Adipocyte (in vitro differentiated cells): Measurements from ENCODE around the gene USP32.

Source experiments
- DNase-seq: peaks from one replicate; pipeline ENCODE4 v3.0.0-alpha.2; 2015; ENCODE audit warnings: low read depth
- H3K27me3 ChIP-seq: replicated peaks from 2 replicates; pipeline ENCODE4 v1.7.0; 2013; ENCODE audit warnings: mild to moderate bottlenecking, low read length, moderate library complexity; ENCODE audit not compliant: control insufficient read depth, insufficient read depth
- H3K36me3 ChIP-seq: 2 replicates; pipeline ENCODE4 v1.7.0; 2013; ENCODE audit warnings: low read length, mild to moderate bottlenecking, moderate library complexity; ENCODE audit not compliant: control insufficient read depth, insufficient read depth, severe bottlenecking
- H3K4me1 ChIP-seq: 2 replicates; pipeline ENCODE4 v1.7.0; 2013; ENCODE audit warnings: mild to moderate bottlenecking, low read length, moderate library complexity; ENCODE audit not compliant: control insufficient read depth, insufficient read depth
- H3K4me3 ChIP-seq: 2 replicates; pipeline ENCODE4 v1.7.0; 2013; ENCODE audit warnings: mild to moderate bottlenecking, low read length, moderate library complexity
- H3K9ac ChIP-seq: 2 replicates; pipeline ENCODE4 v1.7.0; 2013; ENCODE audit warnings: mild to moderate bottlenecking, low read length, moderate library complexity
- H3K9me3 ChIP-seq: 2 replicates; pipeline ENCODE4 v1.7.0; 2013; ENCODE audit warnings: mild to moderate bottlenecking, low read length, moderate library complexity; ENCODE audit not compliant: control insufficient read depth

The USP32 gene

DNA sequence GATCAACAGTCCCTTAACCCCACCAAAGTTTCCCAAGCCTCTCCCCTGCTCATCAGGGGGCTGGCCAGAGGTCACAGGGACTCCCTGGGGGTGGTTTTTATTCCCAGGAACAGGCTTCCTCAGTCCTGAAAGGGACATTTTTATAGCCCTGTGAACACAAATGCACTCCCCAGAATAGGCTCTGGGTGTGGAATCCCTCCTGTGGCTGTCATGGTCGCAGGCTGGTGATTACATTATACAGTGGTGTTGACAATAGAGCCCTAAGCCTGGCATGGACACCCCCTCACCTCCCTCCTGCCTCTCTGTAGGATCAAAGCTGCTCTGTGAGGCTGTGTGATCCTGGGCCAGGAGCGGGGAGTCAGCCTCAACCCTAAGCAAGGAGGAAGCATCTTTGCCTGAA is 243.6 kb downstream of the USP32 start:
- H3K4me3 ChIP-seq = no peak overlapping the region
- no peak overlapping the region for H3K9ac ChIP-seq
- peaks cover 7% of the 10 kb centered on the region for H3K4me1 ChIP-seq
- H3K36me3 ChIP-seq = no peaks in the 10 kb centered on the region
- DNase-seq = no peak
- peaks cover 58% of the 10 kb centered on the region for H3K27me3 ChIP-seq
- no peaks in the 10 kb centered on the region for H3K9me3 ChIP-seq

DNA sequence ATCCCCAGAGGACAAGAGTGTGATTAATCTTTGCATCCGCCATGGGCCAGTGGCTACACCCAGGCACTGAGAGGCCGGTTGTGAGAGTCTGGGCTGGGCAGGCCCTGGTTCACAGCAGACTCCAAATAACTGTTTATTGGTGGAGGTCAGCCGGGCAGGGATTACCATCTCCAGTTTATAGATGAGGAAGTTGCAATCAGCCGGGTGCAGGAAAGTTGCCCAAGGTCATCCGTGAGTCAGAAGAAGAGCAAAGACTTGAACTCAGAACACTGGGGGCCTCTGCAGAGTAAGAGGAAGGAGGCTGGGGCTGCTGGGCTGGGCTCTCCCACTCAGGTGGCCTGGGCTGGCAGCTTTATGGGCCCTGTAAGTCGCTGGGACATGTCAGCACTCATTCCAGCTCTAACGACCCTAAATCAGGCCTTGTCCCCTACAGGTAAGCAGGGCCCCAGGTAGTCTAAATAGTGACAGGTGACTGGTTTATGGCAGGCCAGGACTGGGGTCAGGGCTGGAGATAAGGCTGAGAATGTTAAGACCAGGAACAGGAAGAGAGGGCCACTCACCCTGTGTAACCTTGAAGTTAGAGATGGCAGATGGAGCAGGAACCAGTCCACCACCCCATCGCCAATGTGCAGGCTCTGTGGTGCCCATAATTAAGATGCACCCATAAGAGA is 244.2 kb downstream of the USP32 start:
- Histone ChIP-seq H3K4me1 (peaks cover 9% of the 10 kb centered on the region), H3K36me3 (no peaks in the 10 kb centered on the region), H3K9me3 (no peaks in the 10 kb centered on the region), H3K27me3 (peaks cover 58% of the 10 kb centered on the region), H3K9ac (no peak overlapping the region), H3K4me3 (no peak overlapping the region)
- DNase-seq = no peak

DNA sequence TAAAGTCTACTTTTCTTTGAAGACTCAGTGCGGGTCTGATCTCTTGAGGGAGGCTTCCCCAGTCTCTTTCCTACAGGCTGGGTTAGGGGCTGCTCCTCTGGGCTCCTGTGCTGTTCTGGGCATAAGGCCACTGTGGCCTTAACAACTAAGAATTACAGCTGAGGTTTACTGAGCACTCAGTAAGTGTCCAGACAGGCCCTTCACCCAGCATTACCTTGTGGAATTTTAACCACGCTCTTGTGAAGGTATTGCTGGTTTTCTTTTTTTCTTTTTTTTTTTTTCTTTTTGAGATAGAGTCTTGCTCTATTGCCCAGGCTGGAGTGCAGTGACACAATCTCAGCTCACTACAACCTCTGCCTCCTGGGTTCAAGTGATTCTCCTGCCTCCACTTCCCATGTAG is 245.7 kb downstream of the USP32 start:
- Histone ChIP-seq H3K4me3 (no peak overlapping the region), H3K27me3 (peaks cover 55% of the 10 kb centered on the region), H3K9me3 (no peaks in the 10 kb centered on the region), H3K4me1 (peaks cover 17% of the 10 kb centered on the region), H3K36me3 (no peaks in the 10 kb centered on the region), H3K9ac (no peak overlapping the region)
- no peak for DNase-seq

DNA sequence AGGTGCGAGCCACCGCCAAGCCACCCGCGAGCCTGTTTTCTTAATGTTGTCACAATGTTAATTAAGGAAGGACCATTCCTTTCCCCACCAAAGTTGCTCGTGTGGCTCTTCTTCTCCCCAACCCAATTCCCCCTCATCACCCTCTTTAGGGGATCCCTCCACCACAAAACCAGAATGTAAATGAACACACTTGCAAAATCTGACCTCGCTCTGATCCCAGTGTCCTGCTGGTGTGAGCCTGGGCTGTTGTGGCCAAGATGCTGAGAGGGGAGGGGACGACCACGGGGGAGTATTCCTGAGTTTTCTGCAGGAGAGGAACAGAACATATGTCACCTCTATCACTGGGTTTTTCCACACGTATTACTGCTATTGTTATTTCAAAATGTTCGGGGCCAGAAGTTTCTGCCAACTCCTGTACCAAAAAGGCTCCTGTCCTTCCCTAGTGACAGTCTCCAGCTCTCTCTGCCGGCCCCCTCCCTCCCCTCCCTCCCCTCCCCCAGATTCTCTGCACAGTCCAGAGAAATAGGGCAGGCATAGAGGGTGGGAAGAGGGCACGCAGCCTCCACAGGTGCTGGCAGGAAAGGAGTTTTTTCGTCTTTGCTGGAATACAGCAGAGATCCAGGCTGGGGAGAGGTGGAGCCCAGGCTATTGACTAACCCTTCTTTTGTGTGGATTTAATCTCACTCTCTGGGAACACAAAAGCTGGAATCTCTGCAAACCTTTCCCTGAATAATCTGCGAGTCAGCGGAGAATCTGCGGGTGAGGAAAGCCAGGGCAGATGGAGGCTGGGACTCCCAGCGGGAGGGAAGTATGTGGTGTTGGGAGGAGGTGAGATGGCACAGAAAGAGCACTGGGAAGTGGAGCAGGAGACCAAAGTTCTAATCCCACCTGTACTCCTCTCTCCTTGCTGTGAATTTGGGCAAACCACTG is 246.7 kb downstream of the USP32 start:
- Histone ChIP-seq H3K36me3 (no peaks in the 10 kb centered on the region), H3K27me3 (peaks cover 56% of the 10 kb centered on the region), H3K9ac (no peak overlapping the region), H3K9me3 (no peaks in the 10 kb centered on the region), H3K4me3 (no peak overlapping the region), H3K4me1 (peaks cover 19% of the 10 kb centered on the region)
- no peak for DNase-seq

DNA sequence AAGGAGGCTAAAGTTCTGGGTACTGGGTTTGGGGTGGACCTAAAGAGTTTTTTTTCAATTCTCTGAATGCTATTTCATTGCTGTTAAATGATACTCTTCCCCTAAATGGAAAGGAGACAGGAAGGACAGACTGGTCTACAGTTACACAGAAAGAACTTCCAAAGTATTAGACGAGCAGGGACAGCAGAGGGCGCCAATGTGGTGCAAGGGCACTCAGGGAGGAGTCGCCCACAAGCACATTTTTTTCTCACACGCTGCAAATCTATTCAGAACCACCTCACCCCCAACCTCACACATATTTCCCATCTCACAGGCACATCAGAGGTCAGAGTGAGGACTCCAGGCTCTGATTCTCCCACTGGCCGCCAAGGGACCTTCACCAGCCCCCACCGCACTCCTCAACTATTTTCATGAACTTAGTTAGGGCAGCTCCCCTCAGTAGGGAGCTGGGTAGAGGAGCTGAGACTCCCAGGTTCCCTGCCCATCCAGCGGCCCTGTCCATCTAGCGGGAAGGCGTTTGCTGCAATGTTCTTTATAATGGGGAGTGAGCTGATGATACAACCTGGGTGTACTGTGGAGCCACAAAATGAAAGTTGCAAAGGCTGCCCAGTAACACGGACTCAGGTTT is 248.9 kb downstream of the USP32 start:
- no peaks in the 10 kb centered on the region for H3K9me3 ChIP-seq
- H3K4me1 ChIP-seq = peaks cover 28% of the 10 kb centered on the region
- peaks cover 50% of the 10 kb centered on the region for H3K27me3 ChIP-seq
- peak overlapping the region; percentile 80 for H3K4me3 ChIP-seq
- H3K36me3 ChIP-seq = no peaks in the 10 kb centered on the region
- peak overlapping the region; percentile 83 for H3K9ac ChIP-seq
- peak; percentile 96 for DNase-seq

DNA sequence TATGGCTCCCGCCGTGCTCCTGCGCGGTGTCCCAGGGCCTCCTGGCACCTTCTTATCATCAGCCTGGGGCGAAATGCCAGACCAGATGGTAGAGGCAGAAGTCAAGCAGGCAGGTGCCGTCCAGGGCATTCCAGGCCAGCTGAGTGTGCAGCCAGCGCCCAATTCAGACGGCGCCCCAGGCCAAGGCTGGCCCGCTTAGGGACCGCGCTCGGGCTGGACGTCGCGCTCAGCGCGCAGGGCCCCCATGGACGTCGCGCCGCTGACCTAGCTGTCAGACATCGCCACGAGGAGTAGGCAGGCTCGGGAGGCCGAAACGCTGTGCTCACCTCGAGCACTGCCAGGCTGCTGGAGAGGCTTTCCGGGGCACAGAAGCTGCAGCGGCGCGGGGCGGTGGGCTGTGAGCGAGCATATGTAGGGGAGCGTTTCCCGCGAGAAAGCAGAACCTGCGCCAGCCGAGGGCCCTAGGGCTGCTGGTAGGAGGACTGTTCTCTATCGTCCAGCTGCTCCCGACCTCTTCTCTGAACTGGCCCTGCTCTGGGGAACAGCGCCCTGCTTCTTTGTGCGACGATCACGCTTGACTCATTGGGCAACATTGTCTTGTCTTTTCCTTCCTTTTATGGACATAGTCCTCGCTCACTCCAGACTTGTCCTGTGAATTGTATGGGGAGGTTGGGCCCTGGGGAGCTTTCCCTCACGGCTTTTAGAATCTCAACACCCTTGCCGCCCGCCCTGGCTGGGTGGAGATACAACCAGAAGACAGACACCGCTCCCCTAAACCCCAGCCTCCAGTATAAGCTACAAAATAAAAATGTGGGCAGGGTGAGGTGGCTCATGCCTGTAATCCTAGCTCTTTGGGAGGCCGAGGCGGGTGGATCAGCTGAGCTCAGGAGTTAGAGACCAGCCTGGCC is 250.6 kb downstream of the USP32 start:
- DNase-seq = no peak
- peak overlapping the region; percentile 11 for H3K4me3 ChIP-seq
- H3K27me3 ChIP-seq = peaks cover 35% of the 10 kb centered on the region
- no peaks in the 10 kb centered on the region for H3K36me3 ChIP-seq
- H3K9me3 ChIP-seq = no peaks in the 10 kb centered on the region
- H3K4me1 ChIP-seq = peaks cover 28% of the 10 kb centered on the region
- no peak overlapping the region for H3K9ac ChIP-seq

DNA sequence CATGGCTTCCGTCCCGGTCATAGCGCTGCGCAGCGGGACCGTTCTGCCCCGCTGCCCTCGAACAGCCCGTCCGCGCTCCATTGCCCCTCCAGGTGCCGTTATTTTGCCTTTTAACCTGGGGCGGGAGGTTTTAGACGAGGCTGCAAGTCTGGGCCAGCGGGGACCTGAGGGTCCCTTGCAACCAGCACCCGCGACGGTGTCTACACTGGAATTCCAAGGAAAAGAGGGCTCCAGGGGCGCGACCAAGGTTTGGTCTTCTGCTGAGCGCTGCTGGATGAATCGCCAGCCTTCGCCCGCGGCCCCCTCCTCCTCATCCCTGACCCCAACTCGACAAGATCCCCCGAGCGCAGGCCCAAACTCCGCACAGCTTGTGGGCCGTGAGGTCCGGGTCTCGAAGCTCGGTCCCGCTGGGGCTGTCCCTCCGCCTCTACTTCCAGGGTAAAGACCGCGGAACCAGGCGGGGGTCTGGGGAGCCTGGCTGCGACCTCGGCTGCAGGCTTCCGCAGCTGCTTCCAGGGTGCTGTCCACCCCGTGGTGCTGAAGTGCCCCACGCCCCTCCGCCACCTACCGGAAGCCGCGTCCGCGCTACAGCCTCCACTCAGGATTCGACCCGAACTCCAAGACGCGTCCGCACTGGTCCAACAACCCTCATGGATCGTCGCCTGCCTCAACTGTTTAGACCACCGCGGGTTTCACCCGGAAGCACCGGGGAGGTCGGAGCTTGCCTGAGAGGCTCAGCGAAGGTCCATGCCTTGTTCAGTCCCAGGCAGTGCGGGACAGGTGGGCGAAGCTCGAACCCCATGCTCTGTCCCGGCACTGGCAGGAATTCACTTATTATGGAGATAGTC is 252.3 kb downstream of the USP32 start:
- peak; percentile 89 for DNase-seq
- Histone ChIP-seq H3K9me3 (no peaks in the 10 kb centered on the region), H3K4me1 (peaks cover 28% of the 10 kb centered on the region), H3K36me3 (no peaks in the 10 kb centered on the region), H3K27me3 (peaks cover 26% of the 10 kb centered on the region), H3K4me3 (peak overlapping the region; percentile 66), H3K9ac (no peak overlapping the region)

DNA sequence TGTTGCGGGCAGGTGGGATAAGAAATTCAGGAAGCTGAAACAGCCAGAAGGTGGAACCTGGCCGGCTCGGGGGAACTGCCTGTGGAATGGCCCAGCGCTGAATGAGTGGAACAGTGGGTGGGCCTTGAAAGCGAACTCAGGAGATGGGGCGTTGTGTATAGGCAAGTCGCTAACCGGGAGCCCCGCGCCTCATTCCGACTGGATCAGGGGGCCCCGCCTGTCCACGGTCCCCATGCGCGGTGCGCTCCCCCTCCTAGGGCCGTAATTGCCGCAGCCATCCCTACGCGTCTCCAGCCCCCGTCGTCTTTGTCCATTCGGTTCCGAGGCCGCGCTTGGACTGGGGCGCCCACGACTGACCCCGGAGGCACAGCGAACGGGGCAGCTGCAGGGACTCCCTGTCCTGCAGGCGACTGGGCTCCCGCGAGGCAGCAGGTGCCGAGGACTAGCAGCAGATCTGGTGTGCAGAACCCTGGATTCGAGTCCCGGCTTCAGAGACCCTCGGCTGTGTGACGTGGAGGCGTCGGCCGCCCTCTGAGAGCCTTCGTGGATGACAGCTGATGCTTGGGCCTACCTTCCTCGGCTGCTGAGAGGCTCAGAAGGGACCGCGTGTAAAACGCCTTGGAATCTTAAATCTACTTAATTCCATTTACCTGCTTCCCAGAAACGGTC is 253.0 kb downstream of the USP32 start:
- Histone ChIP-seq H3K27me3 (peaks cover 26% of the 10 kb centered on the region), H3K4me3 (no peak overlapping the region), H3K36me3 (no peaks in the 10 kb centered on the region), H3K9me3 (no peaks in the 10 kb centered on the region), H3K4me1 (peaks cover 28% of the 10 kb centered on the region), H3K9ac (no peak overlapping the region)
- no peak for DNase-seq

DNA sequence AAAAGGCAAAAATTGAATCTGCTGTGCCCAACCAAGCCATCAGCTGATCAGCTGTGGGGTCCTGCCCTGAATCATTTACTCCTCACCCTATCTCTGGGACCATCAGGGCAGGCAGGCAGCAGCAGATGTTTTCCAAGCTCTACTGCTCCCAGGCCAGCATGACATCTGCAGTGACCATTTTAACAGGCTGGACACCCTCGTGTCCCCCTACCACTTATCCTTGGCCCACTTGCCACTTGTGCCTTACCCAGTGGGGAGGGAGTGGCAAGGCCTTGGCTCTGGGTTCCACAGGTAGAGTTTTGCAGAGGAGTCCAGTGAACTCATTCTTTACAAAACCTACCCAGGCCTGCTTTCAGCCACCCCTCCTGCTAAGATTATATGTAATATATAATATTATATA is 254.2 kb downstream of the USP32 start:
- Histone ChIP-seq H3K36me3 (no peaks in the 10 kb centered on the region), H3K9ac (no peak overlapping the region), H3K9me3 (no peaks in the 10 kb centered on the region), H3K4me3 (no peak overlapping the region), H3K27me3 (peaks cover 26% of the 10 kb centered on the region), H3K4me1 (peaks cover 23% of the 10 kb centered on the region)
- DNase-seq = no peak
